ENCODE data around the gene FAM184A.

DNA sequence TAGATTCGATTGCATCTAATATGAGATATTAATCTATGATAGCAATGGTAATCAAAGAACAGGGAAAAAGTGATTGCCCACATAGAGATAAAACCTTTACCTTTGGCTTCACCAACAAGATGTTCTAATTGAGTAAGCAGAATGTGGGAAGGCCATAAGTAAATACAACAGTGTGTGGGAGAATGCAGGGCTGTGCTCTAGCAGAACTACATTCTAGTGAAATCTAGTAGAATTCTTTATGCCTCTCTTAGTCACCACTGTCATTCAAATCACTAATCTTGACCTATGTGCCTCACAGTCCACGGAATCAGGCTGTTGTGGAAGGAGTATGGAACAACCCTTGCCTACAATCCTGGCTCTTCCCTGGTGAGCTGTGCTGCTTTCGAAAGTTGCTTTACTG lies 113.1 kb downstream of the FAM184A start:
- TF ChIP-seq, protein P1, sequence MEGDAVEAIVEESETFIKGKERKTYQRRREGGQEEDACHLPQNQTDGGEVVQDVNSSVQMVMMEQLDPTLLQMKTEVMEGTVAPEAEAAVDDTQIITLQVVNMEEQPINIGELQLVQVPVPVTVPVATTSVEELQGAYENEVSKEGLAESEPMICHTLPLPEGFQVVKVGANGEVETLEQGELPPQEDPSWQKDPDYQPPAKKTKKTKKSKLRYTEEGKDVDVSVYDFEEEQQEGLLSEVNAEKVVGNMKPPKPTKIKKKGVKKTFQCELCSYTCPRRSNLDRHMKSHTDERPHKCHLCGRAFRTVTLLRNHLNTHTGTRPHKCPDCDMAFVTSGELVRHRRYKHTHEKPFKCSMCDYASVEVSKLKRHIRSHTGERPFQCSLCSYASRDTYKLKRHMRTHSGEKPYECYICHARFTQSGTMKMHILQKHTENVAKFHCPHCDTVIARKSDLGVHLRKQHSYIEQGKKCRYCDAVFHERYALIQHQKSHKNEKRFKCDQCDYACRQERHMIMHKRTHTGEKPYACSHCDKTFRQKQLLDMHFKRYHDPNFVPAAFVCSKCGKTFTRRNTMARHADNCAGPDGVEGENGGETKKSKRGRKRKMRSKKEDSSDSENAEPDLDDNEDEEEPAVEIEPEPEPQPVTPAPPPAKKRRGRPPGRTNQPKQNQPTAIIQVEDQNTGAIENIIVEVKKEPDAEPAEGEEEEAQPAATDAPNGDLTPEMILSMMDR (IDR thresholded peaks at IDR 0.05), result no peak
- TF ChIP-seq POLR2A (IDR thresholded peaks at IDR 0.05) (no peak), EP300 (IDR thresholded peaks at IDR 0.05) (no peak)
